HG02870 (cell line): ENCODE measurements around the gene RNFT2.

Experiments
- ATAC-seq: cut with Tn5 transposase; IDR thresholded peaks from one replicate; pipeline ENCODE4 v1.9.1; 2021; ENCODE audit warnings: mild to moderate bottlenecking, moderate library complexity; ENCODE audit not compliant: unreplicated experiment

The RNFT2 gene

GRCh38 chr12:116876151-116876869, 138.2 kb downstream of the RNFT2 start:
- ATAC-seq, result no peak

GRCh38 chr12:116878567-116879508, 140.7 kb downstream of the RNFT2 start:
- no peak for ATAC-seq

GRCh38 chr12:116879509-116880212, 141.5 kb downstream of the RNFT2 start:
- no peak for ATAC-seq

GRCh38 chr12:116880213-116880816, 142.2 kb downstream of the RNFT2 start:
- no peak for ATAC-seq

GRCh38 chr12:116880817-116881324, 142.8 kb downstream of the RNFT2 start:
- ATAC-seq, result peak; percentile 50

- ATAC-seq, result peak; percentile 8
Measured at GRCh38 chr12:116881325-116881876, 143.3 kb downstream of the RNFT2 start, which contains the start of gene HRK. Gene HRK (minus strand): TSS chr12:116881441. CDS start chr12:116881307, 134 bp downstream.

GRCh38 chr12:116881877-116882507, 143.9 kb downstream of the RNFT2 start:
- ATAC-seq, result no peak

- ATAC-seq, result no peak
Measured at GRCh38 chr12:116882742-116883141, 144.6 kb downstream of the RNFT2 start.

GRCh38 chr12:116884871-116885270, 146.8 kb downstream of the RNFT2 start:
- no peak for ATAC-seq

GRCh38 chr12:116885491-116885890, 147.4 kb downstream of the RNFT2 start:
- no peak for ATAC-seq

GRCh38 chr12:116887244-116887643, 149.1 kb downstream of the RNFT2 start:
- no peak for ATAC-seq

- no peak for ATAC-seq
Measured at GRCh38 chr12:116887897-116888296, 149.8 kb downstream of the RNFT2 start.

- no peak for ATAC-seq
Measured at GRCh38 chr12:116890330-116890729, 152.2 kb downstream of the RNFT2 start.

GRCh38 chr12:116891019-116891418, 152.9 kb downstream of the RNFT2 start:
- ATAC-seq, result no peak

GRCh38 chr12:116892349-116893140, 154.4 kb downstream of the RNFT2 start:
- ATAC-seq, result no peak

- no peak for ATAC-seq
Measured at GRCh38 chr12:116894913-116895312, 156.8 kb downstream of the RNFT2 start.

GRCh38 chr12:116896411-116896924, 158.4 kb downstream of the RNFT2 start:
- no peak for ATAC-seq

GRCh38 chr12:116897476-116897875, 159.4 kb downstream of the RNFT2 start:
- ATAC-seq, result no peak

- no peak for ATAC-seq
Measured at GRCh38 chr12:116898669-116899068, 160.6 kb downstream of the RNFT2 start.
